ENCODE data around the gene TYMP.

DNA sequence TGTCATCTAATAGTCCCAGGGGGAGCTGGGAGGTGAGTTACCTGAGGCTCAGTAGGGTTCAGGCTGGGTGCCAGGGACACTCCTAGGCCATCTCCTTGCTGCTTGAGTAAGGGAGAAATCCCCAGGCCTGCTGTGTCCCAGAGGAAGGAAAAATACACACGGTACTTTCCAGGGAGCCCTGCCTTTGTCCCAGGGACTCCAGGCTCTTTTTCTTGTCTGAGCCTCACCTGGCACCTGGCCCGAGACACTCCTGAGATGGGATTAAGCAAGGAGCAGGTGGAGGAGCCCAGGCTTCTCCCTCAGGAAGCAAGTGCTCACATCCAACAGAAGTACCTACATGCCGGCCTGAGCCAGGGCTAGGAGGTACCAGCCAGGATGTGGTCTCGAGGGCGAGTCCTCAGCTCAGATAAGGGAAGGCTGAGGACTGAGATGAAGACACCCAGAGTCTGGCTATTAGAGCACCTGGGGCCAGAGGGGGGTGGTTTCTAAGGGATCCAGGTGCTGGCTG is 15.0 kb upstream of the TYMP start:
- TF ChIP-seq, protein P1, sequence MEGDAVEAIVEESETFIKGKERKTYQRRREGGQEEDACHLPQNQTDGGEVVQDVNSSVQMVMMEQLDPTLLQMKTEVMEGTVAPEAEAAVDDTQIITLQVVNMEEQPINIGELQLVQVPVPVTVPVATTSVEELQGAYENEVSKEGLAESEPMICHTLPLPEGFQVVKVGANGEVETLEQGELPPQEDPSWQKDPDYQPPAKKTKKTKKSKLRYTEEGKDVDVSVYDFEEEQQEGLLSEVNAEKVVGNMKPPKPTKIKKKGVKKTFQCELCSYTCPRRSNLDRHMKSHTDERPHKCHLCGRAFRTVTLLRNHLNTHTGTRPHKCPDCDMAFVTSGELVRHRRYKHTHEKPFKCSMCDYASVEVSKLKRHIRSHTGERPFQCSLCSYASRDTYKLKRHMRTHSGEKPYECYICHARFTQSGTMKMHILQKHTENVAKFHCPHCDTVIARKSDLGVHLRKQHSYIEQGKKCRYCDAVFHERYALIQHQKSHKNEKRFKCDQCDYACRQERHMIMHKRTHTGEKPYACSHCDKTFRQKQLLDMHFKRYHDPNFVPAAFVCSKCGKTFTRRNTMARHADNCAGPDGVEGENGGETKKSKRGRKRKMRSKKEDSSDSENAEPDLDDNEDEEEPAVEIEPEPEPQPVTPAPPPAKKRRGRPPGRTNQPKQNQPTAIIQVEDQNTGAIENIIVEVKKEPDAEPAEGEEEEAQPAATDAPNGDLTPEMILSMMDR (IDR thresholded peaks at IDR 0.05; ENCODE audit: poor library complexity), result no peak
- TF ChIP-seq EZH2 (IDR thresholded peaks at IDR 0.05; ENCODE audit: borderline replicate concordance), result no peak

Data from hepatocyte (in vitro differentiated cells).